Loucy (cell line): ENCODE data around the gene KRTAP10-10.

ENCODE experiments used
- H2AFZ ChIP-seq: fragments of 200-600 bp; sonication (generic); 2 replicates; pipeline ENCODE4 v1.6.0; 2016; ENCODE audit warnings: antibody characterized with exemption, mild to moderate bottlenecking, low read length, moderate library complexity
- H3F3A ChIP-seq: fragments of 200-600 bp; 2 replicates; pipeline ENCODE4 v1.6.0; 2016; ENCODE audit warnings: antibody characterized with exemption, low read depth, mild to moderate bottlenecking
- H3K27me3 ChIP-seq: fragments of 200-600 bp; sonication (generic); 2 replicates; pipeline ENCODE4 v1.6.1; 2014; ENCODE audit warnings: low read length, mild to moderate bottlenecking; ENCODE audit not compliant: insufficient read depth, poor library complexity, severe bottlenecking
- H3K36me3 ChIP-seq: fragments of 200-600 bp; sonication (generic); 2 replicates; pipeline ENCODE4 v1.6.1; 2016; ENCODE audit warnings: low read length; ENCODE audit not compliant: insufficient read depth
- H3K4me1 ChIP-seq: fragments of 200-600 bp; sonication (generic); 2 replicates; pipeline ENCODE4 v1.5.1; 2014; ENCODE audit warnings: low read length, mild to moderate bottlenecking; ENCODE audit not compliant: insufficient read depth, poor library complexity, severe bottlenecking
- H3K4me2 ChIP-seq: fragments of 200-600 bp; sonication (generic); 2 replicates; pipeline ENCODE4 v1.6.0; 2014; ENCODE audit warnings: antibody characterized with exemption, low read length, low read depth, mild to moderate bottlenecking; ENCODE audit not compliant: poor library complexity, severe bottlenecking
- H3K4me3 ChIP-seq: fragments of 200-600 bp; sonication (generic); 2 replicates; pipeline ENCODE4 v1.5.1; 2014; ENCODE audit warnings: low read length, mild to moderate bottlenecking, mixed read lengths; ENCODE audit not compliant: poor library complexity, severe bottlenecking
- H3K79me2 ChIP-seq: fragments of 200-600 bp; sonication (generic); 2 replicates; pipeline ENCODE4 v1.6.1; 2014; ENCODE audit warnings: low read length; ENCODE audit not compliant: insufficient read depth
- H3K9ac ChIP-seq: fragments of 200-600 bp; sonication (generic); 2 replicates; pipeline ENCODE4 v1.6.0; 2014; ENCODE audit warnings: mild to moderate bottlenecking, low read depth, low read length, moderate library complexity; ENCODE audit not compliant: poor library complexity, severe bottlenecking
- H3K9me2 ChIP-seq: fragments of 200-600 bp; sonication (generic); replicated peaks from 2 replicates; pipeline ENCODE4 v1.6.1; 2016; ENCODE audit warnings: low read depth, low read length, mixed read lengths
- H3K9me3 ChIP-seq: fragments of 200-600 bp; sonication (generic); 2 replicates; pipeline ENCODE4 v1.6.1; 2014; ENCODE audit warnings: mild to moderate bottlenecking, antibody characterized with exemption, low read length, low read depth; ENCODE audit not compliant: insufficient read depth
- H4K20me1 ChIP-seq: fragments of 200-600 bp; sonication (generic); 2 replicates; pipeline ENCODE4 v1.6.0; 2014; ENCODE audit warnings: antibody characterized with exemption, low read length, mild to moderate bottlenecking; ENCODE audit not compliant: insufficient read depth, poor library complexity, severe bottlenecking
- EZH2phosphoT487 ChIP-seq: fragments of 200-600 bp; IDR thresholded peaks from 2 replicates; pipeline ENCODE4 v1.6.1; 2018; ENCODE audit warnings: antibody characterized with exemption, mild to moderate bottlenecking, moderate library complexity, borderline replicate concordance
- TF ChIP-seq, protein P1 (sequence below): fragments of 200-600 bp; sonication (generic); conservative IDR thresholded peaks from 2 replicates; pipeline ENCODE4 v1.5.1; 2014; ENCODE audit warnings: mild to moderate bottlenecking, antibody characterized with exemption, low read length

KRTAP10-10 gene

DNA sequence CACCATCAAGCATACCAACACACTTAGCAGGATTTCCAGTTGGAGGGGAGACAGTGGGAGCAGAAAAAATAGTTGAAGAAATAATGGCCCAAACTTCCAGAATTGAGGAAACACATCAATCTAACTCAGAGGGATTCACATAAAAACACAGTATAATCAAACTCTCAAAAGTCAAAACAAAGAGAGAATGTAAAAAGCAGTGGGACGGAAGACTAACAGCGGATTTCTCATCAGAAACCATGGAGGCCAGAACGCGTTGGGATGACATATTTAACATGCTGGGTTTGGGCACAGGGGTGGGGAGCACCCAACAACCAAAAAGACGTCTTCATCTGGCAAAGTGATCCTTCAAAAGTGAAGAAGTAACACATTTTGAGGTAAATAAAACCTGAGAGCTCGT lies 17.3 kb upstream of the KRTAP10-10 start:
- Histone ChIP-seq H2AFZ (no peak overlapping the region), H3K36me3 (no peaks in the 10 kb centered on the region), H3K27me3 (no peaks in the 10 kb centered on the region), H3K4me2 (no peak overlapping the region), H3K9ac (no peak overlapping the region), H3F3A (no peaks in the 10 kb centered on the region), H3K9me2 (no peaks in the 10 kb centered on the region), H3K4me3 (no peak overlapping the region), H3K9me3 (peaks cover 12% of the 10 kb centered on the region; the same call in 1 of the 2 replicates), H4K20me1 (no peaks in the 10 kb centered on the region), H3K4me1 (no peaks in the 10 kb centered on the region), H3K79me2 (no peaks in the 10 kb centered on the region)
- TF ChIP-seq, protein P1, sequence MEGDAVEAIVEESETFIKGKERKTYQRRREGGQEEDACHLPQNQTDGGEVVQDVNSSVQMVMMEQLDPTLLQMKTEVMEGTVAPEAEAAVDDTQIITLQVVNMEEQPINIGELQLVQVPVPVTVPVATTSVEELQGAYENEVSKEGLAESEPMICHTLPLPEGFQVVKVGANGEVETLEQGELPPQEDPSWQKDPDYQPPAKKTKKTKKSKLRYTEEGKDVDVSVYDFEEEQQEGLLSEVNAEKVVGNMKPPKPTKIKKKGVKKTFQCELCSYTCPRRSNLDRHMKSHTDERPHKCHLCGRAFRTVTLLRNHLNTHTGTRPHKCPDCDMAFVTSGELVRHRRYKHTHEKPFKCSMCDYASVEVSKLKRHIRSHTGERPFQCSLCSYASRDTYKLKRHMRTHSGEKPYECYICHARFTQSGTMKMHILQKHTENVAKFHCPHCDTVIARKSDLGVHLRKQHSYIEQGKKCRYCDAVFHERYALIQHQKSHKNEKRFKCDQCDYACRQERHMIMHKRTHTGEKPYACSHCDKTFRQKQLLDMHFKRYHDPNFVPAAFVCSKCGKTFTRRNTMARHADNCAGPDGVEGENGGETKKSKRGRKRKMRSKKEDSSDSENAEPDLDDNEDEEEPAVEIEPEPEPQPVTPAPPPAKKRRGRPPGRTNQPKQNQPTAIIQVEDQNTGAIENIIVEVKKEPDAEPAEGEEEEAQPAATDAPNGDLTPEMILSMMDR, result no peak
- no peak for TF ChIP-seq EZH2phosphoT487

DNA sequence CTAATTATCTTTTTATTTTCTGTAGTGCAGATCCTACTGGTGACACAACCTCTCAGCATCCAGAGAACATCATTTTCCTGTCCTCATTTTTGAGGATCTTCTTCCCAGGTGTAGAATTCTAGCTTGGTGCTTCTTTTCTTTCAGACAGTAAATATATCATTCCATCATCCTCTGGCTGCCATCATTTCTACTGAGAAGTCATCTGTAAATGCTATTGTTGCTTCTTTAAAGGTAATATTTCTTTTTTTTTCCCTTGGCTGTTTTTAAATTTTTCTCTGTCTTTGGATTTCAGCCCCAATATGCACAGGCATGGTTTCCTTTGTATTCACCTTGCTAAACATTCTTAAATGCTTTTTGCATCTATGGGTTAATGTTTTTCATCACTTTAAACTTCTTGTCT lies 13.6 kb upstream of the KRTAP10-10 start:
- Histone ChIP-seq H3K9me2 (no peaks in the 10 kb centered on the region), H3K4me2 (no peak overlapping the region), H3K27me3 (no peaks in the 10 kb centered on the region), H3K4me3 (no peak overlapping the region), H3K9me3 (peaks cover 12% of the 10 kb centered on the region; the same call in 1 of the 2 replicates), H3K36me3 (no peaks in the 10 kb centered on the region), H3F3A (no peaks in the 10 kb centered on the region), H3K4me1 (no peaks in the 10 kb centered on the region), H3K79me2 (no peaks in the 10 kb centered on the region), H4K20me1 (no peaks in the 10 kb centered on the region), H3K9ac (no peak overlapping the region), H2AFZ (no peak overlapping the region)
- TF ChIP-seq EZH2phosphoT487, result no peak
- TF ChIP-seq, protein P1, result no peak

DNA sequence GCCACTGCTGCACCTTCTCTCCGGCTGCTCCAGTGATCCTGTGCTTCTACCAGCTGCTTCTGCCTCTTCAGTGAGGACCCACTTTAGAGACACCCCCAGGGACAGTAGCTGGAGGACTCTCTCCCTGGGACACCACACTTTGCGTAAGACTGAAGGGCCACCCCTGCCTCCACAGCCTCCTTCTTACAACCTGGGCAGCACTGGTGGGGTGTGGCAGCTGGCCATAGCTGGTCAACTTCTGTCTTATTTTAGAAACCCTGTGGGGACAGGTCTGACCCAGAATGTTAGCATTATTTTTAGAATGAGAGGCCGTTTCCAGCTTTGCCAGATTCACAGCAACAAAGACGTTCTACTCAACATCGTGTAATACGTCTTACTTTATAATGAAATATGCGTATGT lies 11.4 kb upstream of the KRTAP10-10 start:
- Histone ChIP-seq H3K4me2 (no peak overlapping the region), H4K20me1 (no peaks in the 10 kb centered on the region), H3K4me1 (no peaks in the 10 kb centered on the region), H3K27me3 (no peaks in the 10 kb centered on the region), H3K9me2 (no peaks in the 10 kb centered on the region), H3K4me3 (no peak overlapping the region), H2AFZ (no peak overlapping the region), H3K79me2 (no peaks in the 10 kb centered on the region), H3K9me3 (peaks cover 17% of the 10 kb centered on the region; the same call in 1 of the 2 replicates), H3F3A (no peaks in the 10 kb centered on the region), H3K36me3 (no peaks in the 10 kb centered on the region), H3K9ac (no peak overlapping the region)
- TF ChIP-seq, protein P1, result no peak
- no peak for TF ChIP-seq EZH2phosphoT487
